HepG2 (cell line): ENCODE measurements around the gene IKZF3.

Source experiments
- CHD4 ChIP-seq: fragments of 200-600 bp; sonication (generic); IDR thresholded peaks from 2 replicates; pipeline ENCODE4 v1.7.0; 2017; ENCODE audit warnings: mild to moderate bottlenecking, low read length, borderline replicate concordance
- EZH2 ChIP-seq: conservative IDR thresholded peaks from 2 replicates; pipeline ENCODE4 v1.6.1; 2012; ENCODE audit warnings: mild to moderate bottlenecking, low read depth, low read length, moderate library complexity
- HOXA7 ChIP-seq: sonication (generic); formaldehyde crosslinking; IDR thresholded peaks from 2 replicates; pipeline ENCODE4 v1.8.1; 2022; ENCODE audit warnings: mild to moderate bottlenecking, missing genetic modification reagents, moderate library complexity
- MXI1 ChIP-seq: IDR thresholded peaks from 3 replicates; pipeline ENCODE4 v1.6.1; 2012; ENCODE audit warnings: low read depth, low read length, inconsistent platforms, borderline replicate concordance
- NFKB2 ChIP-seq: sonication (generic); formaldehyde crosslinking; IDR thresholded peaks from 2 replicates; pipeline ENCODE4 v1.4.0; 2020; ENCODE audit warnings: missing genetic modification reagents, borderline replicate concordance
- POLR2A ChIP-seq, 2 experiments: IDR thresholded peaks; 2 replicates each; pipeline ENCODE4 v1.6.1; 2011; ENCODE audit warnings: low read depth in 2 of 2, low read length in 2 of 2, mild to moderate bottlenecking in 1 of 2, moderate library complexity in 1 of 2; ENCODE audit not compliant: insufficient read depth in 1 of 2
- ZNF18 ChIP-seq: sonication (generic); formaldehyde crosslinking; IDR thresholded peaks from 2 replicates; pipeline ENCODE4 v1.8.0; 2022; ENCODE audit warnings: mild to moderate bottlenecking, missing genetic modification reagents; ENCODE audit not compliant: insufficient replicate concordance
- ZNF709 ChIP-seq: sonication (generic); formaldehyde crosslinking; IDR thresholded peaks from 2 replicates; pipeline ENCODE4 v1.5.0; 2020; ENCODE audit warnings: mild to moderate bottlenecking, missing genetic modification reagents
- ZSCAN21 ChIP-seq: sonication (generic); formaldehyde crosslinking; IDR thresholded peaks from 2 replicates; pipeline ENCODE4 v1.8.0; 2022; ENCODE audit warnings: mild to moderate bottlenecking, missing genetic modification reagents, moderate library complexity, borderline replicate concordance
- TF ChIP-seq, protein P1 (sequence below), 2 experiments: sonication (generic) in 1 of 2; formaldehyde crosslinking in 1 of 2; IDR thresholded peaks; 2 replicates each; pipeline versions ENCODE4 v1.5.1 to v1.6.1; 2011 to 2020; ENCODE audit warnings: borderline replicate concordance in 1 of 2, low read depth in 1 of 2, low read length in 1 of 2, mild to moderate bottlenecking in 1 of 2, missing genetic modification reagents in 1 of 2, moderate library complexity in 1 of 2
- TF ChIP-seq, protein P2 (sequence below): IDR thresholded peaks from 2 replicates; pipeline ENCODE4 v1.6.1; 2012; ENCODE audit warnings: inconsistent platforms
- TF ChIP-seq, protein P3 (sequence below): sonication (generic); formaldehyde crosslinking; IDR thresholded peaks from 2 replicates; pipeline ENCODE4 v1.5.0; 2020; ENCODE audit warnings: mild to moderate bottlenecking, missing genetic modification reagents, moderate library complexity

GRCh38 chr17:39742856-39743436, 121.2 kb downstream of the IKZF3 start:
- TF ChIP-seq ZSCAN21 (CRISPR knock-in tag) (no peak), ZNF18 (no peak), CHD4 (no peak), ZNF709 (CRISPR knock-in tag) (no peak), EZH2 (no peak), NFKB2 (CRISPR knock-in tag) (no peak), MXI1 (no peak), HOXA7 (CRISPR knock-in tag) (no peak), POLR2A (IDR thresholded peaks at IDR 0.05; ENCODE audit: insufficient read depth in 1 of 2, low read depth in 2 of 2, low read length in 2 of 2) (no peak)
- TF ChIP-seq, protein P1, sequence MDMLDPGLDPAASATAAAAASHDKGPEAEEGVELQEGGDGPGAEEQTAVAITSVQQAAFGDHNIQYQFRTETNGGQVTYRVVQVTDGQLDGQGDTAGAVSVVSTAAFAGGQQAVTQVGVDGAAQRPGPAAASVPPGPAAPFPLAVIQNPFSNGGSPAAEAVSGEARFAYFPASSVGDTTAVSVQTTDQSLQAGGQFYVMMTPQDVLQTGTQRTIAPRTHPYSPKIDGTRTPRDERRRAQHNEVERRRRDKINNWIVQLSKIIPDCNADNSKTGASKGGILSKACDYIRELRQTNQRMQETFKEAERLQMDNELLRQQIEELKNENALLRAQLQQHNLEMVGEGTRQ (IDR thresholded peaks at IDR 0.05; ENCODE audit: low read depth, low read length) = no peak
- TF ChIP-seq, protein P1 (CRISPR knock-in tag; IDR thresholded peaks at IDR 0.05; ENCODE audit: borderline replicate concordance) = no peak
- TF ChIP-seq, protein P2, sequence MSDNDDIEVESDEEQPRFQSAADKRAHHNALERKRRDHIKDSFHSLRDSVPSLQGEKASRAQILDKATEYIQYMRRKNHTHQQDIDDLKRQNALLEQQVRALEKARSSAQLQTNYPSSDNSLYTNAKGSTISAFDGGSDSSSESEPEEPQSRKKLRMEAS = no peak
- TF ChIP-seq, protein P3, sequence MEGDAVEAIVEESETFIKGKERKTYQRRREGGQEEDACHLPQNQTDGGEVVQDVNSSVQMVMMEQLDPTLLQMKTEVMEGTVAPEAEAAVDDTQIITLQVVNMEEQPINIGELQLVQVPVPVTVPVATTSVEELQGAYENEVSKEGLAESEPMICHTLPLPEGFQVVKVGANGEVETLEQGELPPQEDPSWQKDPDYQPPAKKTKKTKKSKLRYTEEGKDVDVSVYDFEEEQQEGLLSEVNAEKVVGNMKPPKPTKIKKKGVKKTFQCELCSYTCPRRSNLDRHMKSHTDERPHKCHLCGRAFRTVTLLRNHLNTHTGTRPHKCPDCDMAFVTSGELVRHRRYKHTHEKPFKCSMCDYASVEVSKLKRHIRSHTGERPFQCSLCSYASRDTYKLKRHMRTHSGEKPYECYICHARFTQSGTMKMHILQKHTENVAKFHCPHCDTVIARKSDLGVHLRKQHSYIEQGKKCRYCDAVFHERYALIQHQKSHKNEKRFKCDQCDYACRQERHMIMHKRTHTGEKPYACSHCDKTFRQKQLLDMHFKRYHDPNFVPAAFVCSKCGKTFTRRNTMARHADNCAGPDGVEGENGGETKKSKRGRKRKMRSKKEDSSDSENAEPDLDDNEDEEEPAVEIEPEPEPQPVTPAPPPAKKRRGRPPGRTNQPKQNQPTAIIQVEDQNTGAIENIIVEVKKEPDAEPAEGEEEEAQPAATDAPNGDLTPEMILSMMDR (CRISPR knock-in tag) = no peak
